Right renal cortex interstitium (tissue), 3 donors: ENCODE data around the gene NHERF1. TPM values are rescaled to one million over a fixed set of nuclear protein-coding genes. Genes with fewer than 3 reads are reported as not detected.
A peak's percentile ranks its signal among the peaks of the same experiment; 100 is the strongest.

ENCODE experiments used
- DNase-seq, 3 donors: peaks; one replicate each; pipeline ENCODE4 v3.0.0-alpha.2; 2013; ENCODE audit warnings: low read depth in 3 of 3, low spot score in 2 of 3
- polyA plus RNA-seq, 3 donors: library from polyadenylated mRNA; unstranded; fragments of 120-200 nt; gene quantifications; one replicate each; pipeline ENCODE4 v1.2.1, GENCODE V29; 2013; ENCODE audit not compliant: insufficient read length in 3 of 3

The NHERF1 gene
- polyA plus RNA-seq, 3 donors: 148 to 190 (median 161) TPM

GRCh38 chr17:74804683-74805082 lies 56.3 kb downstream of the NHERF1 start:
- no peak for DNase-seq

- no peak for DNase-seq
These were observed 57.2 kb downstream of the NHERF1 start for GRCh38 chr17:74805591-74805991.

DNA sequence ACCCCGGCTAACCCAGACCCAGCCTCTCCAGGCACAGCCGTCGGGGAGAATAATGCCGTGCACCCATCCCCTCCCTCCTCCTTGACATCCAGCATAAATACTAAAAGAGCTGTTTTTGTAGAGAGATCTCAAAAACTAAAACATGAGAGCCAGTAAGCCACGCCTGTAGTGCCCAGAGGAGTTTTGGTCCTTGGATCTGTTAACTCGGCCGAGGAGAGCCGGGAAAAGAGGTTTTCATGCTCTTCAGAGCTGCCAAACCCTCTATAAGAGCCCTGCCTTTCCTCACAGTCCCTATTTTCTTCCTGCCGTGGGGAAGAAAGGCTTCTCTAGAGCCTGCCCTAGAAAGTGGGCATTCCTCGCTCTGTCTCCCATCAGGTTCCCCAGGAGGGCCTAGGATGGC lies 57.9 kb downstream of the NHERF1 start:
- DNase-seq: no peak

DNA sequence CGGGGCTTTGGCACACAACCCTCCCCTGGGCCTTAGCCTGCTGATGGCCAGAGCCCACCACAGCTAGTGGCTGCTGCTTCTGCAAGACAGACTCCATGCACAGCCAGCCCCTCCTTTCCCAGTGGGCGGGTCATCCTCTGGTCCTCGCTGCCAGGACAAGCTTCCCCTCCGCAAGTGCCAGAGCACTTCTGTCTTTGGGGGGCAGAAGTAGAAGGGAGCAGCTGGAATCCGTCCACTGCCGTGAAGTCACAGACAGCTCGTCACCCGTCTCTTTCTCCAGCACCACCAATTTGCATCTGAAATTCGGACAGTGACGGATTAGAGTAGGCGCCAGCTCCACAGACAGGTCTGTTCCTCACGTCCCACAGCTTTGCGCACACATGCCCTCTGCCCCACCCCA lies 59.0 kb downstream of the NHERF1 start:
- DNase-seq: no peak

- DNase-seq: no peak
These were observed 59.5 kb downstream of the NHERF1 start for GRCh38 chr17:74807925-74808324.

DNA sequence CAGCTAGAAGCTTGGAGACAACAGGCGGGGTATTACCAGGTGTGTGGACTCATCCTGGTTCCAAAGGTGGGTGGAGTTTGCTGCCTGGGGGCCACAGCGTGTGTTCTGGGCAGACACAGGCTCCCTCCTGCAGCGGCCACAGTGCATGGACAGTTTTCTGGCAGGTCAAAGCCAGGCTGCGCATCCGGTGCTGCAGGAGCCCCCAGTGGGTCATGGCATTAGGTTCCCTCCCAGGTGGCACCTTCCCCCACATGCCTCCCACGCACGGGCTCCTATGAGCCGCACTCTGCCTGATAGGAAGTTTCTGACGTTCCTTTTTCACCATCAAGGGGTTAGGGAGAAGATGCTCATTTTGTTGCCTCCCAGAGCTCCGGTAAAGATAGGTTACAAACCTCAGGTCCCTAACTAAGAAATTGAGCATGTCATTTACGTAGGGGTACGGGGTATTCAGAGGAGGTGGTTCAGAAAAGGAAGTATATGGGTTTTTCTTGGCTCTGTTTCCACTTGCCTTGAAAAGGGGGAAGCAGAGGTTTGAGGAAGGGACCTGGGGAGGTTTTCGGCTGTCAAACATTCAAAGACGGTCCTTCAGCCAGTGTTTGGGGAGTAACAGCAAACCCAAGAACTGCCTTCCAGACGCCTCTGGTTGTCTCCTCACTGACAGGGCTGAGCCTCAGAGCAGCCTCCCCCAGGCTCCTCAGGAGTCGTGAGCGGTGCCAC lies 60.4 kb downstream of the NHERF1 start:
- no peak for DNase-seq

DNA sequence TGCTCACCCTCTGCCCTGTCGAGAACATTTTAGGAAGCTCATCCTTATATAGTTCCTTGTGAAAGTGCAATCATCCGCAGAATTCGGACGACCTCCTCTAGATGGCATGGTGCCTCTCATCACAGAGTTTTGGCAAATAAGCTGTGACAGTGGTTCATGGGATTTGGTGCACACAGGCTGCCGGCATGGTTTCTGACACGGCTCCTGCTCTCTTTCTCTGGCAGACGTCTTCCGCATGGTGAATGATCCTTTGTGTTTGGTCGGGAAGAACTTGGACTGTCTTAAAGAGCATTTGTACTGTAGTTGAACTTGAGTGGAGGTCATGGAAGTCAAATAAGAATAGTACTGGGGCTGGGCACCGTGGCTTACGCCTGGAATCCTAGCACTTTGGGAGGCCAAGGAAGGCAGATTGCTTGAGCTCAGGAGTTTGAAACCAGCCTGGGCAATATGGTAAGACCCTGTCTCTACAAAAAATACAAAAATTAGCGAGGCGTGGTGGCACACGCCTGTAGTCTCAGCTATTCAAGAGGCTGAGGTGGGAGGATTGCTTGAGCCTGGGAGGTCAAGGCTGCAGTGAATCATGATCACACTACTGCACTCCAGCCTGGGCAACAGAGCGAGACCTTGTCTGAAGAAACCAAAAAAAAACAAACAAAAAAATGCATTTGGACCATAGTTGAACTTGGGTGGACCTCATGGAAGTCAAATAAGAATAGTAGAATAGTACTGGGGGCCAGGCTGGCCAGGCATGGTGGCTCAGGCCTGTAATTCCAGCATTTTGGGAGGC lies 62.5 kb downstream of the NHERF1 start:
- no peak for DNase-seq

GRCh38 chr17:74812109-74813009 lies 63.9 kb downstream of the NHERF1 start:
- peak in 1 of 3 donors; percentile 56 for DNase-seq

DNA sequence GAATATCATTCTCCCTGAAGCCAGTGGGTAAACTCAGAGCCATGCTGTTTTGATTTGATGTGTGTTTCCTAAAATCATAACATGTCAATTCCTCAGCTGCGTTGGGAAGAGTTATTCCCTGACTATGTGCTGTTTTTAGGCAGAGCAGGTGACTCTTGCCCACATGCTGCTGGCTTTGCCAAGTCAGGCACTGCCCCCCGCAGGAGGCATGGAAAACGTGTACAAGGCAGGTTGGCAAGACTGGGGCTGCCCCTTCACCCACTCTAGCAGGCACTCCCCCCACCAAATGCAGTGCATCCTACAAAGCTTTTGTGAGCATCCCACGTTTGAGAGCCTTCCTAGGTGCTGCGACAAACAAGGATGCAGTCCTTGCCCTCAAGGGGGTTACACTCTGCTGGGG lies 66.0 kb downstream of the NHERF1 start:
- DNase-seq: no peak

GRCh38 chr17:74815067-74815466 lies 66.6 kb downstream of the NHERF1 start:
- DNase-seq: no peak

DNA sequence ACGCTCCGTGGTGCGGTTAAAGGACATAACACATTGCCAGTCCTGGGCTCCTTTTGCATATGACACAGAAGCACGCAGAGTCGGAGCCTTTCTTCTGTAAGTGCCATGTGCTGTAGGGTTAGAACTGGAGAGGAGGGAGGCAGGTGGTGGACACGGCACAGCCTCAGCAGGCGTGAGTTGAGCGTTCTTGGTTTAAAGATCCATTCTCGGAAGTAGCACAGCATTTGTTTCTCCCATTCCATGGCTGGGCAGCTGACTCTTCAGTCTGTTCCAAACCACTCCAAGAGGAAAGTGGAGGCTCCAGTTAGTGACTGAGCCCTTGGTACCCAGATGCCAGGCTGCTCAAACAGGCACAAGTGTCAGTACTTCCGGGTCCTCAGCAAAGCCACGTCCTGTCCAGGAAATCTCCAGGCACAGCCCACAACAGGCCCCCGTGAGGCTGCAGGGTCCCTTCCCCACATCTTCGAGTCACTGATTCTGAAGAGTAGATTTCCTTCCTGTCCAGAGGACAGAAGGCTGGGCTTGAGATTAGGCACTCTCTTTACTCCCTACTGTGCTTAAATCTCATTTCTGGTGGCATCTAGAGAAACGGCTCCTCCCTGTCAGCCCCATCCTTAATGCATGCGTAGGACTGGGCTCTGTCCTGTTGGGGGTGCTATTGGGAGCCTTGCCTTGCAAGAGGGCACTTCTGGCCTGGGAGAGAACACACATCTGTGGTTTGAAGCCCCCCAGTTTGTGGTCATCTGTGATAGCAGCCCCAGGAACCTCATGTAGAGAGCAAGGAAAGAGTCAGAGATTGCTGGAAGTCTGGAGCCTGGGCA lies 67.3 kb downstream of the NHERF1 start:
- no peak for DNase-seq

- no peak for DNase-seq
These were observed 68.6 kb downstream of the NHERF1 start for GRCh38 chr17:74816905-74817620.

DNA sequence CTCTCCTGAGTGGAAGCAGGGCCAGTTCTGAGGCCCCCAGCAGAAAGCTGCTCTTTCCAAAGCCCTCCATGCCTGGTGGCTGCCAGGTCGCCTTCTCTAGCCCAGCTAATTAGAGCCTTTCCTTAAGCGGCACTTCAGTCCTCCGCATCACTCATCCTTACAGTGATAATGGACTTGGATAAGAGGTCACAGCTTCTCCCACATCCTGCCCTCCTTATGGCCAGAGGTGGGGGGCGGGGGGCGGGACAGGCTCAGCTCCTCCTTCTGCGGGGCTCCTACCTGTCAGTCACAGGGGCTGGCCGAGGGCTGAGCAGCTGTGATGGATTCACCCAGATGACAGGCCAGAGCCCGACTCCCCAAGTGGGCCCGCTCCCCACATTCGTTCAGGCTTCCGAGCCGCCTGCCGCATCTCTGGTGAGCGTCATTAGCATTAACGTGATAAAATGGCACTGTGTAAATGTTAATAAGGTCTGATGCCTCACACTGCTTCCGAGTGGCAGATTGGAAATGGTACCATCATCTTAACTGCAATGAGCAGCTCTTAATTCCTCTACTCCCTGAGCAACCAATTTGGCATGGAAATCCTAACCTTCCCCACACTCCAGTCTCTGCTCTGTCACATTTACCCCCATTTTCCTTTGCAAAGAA lies 70.0 kb downstream of the NHERF1 start:
- no peak for DNase-seq

Other genes with a start within 250 kb of the NHERF1 start
- under 1 TPM; 0.11 to 0.25 (median 0.23) TPM for gene CD300LB, start 217.2 kb upstream of the NHERF1 start, polyA plus RNA-seq
- under 1 TPM; 0.35 to 0.71 (median 0.40) TPM for gene CD300C, start 202.5 kb upstream of the NHERF1 start, polyA plus RNA-seq
- gene CD300H, start 181.1 kb upstream of the NHERF1 start, polyA plus RNA-seq: under 1 TPM in 1 of 3 donors, not detected in 2; 0.57 TPM
- gene CD300LD, start 156.3 kb upstream of the NHERF1 start, polyA plus RNA-seq: not detected
- under 1 TPM; 0.10 to 0.29 (median 0.11) TPM for gene CD300E, start 124.9 kb upstream of the NHERF1 start, polyA plus RNA-seq
- gene CD300LF, start 35.7 kb upstream of the NHERF1 start, polyA plus RNA-seq: under 1 TPM; 0.32 to 0.57 (median 0.37) TPM
- 1 to 10 TPM; 4.8 to 5.7 (median 5.6) TPM for gene RAB37, start 11.4 kb upstream of the NHERF1 start, polyA plus RNA-seq
- gene NAT9, start 27.7 kb downstream of the NHERF1 start, polyA plus RNA-seq: 10 to 100 TPM; 39.3 to 41.1 (median 39.9) TPM
- gene GRIN2C, start 111.3 kb downstream of the NHERF1 start, polyA plus RNA-seq: under 1 TPM; 0.10 to 0.14 (median 0.13) TPM
- gene FDXR, start 124.4 kb downstream of the NHERF1 start, polyA plus RNA-seq: 1 to 10 TPM; 5.9 to 7.2 (median 6.6) TPM
- gene FADS6, start 145.0 kb downstream of the NHERF1 start, polyA plus RNA-seq: under 1 TPM; 0.15 to 0.33 (median 0.29) TPM
- under 1 TPM; 0.65 to 0.78 (median 0.67) TPM for gene USH1G, start 174.6 kb downstream of the NHERF1 start, polyA plus RNA-seq
- gene OTOP2, start 175.6 kb downstream of the NHERF1 start, polyA plus RNA-seq: not detected
- not detected for gene OTOP3, start 187.3 kb downstream of the NHERF1 start, polyA plus RNA-seq
- 10 to 100 TPM; 10.4 to 13.1 (median 10.7) TPM for gene HID1, start 224.1 kb downstream of the NHERF1 start, polyA plus RNA-seq
- 1 to 10 TPM; 7.3 to 8.6 (median 7.7) TPM for gene CDR2L, start 239.0 kb downstream of the NHERF1 start, polyA plus RNA-seq